ENCODE data around the gene FASTKD2. TPM values are rescaled to one million over a fixed set of nuclear protein-coding genes. Genes with fewer than 3 reads are reported as not detected.

The FASTKD2 gene
- total RNA-seq, 1 donor from 2014 or later: 35.8 TPM

Other genes with a start within 250 kb of the FASTKD2 start
- not detected in 2 replicates for gene FAM237A, start 123.1 kb upstream of the FASTKD2 start, total RNA-seq
- not detected in 2 replicates for gene DYTN, start 47.2 kb upstream of the FASTKD2 start, total RNA-seq
- gene MDH1B, start 278 bp upstream of the FASTKD2 start, total RNA-seq: 1.8 and 2.7 TPM in 2 replicates
- gene CPO, start 173.9 kb downstream of the FASTKD2 start, total RNA-seq: not detected in 2 replicates

All from kidney epithelial cell (primary cell).